Epithelial cell of proximal tubule (primary cell): Measurements from ENCODE around the gene ASIC1. TPM values are rescaled to one million over a fixed set of nuclear protein-coding genes. Genes with fewer than 3 reads are reported as not detected.

ENCODE experiments used
- DNase-seq: peaks from one replicate; pipeline ENCODE4 v3.0.0-alpha.2; 2011; ENCODE audit warnings: low read depth
- H3K4me3 ChIP-seq: 2 replicates; pipeline ENCODE4 v1.5.1; 2011; ENCODE audit warnings: low read depth, mild to moderate bottlenecking, low read length
- CTCF ChIP-seq: conservative IDR thresholded peaks from 2 replicates; pipeline ENCODE4 v1.5.1; 2012; ENCODE audit warnings: low read depth, mild to moderate bottlenecking, low read length
- total RNA-seq: library from RNA; depleted of rRNA; stranded (reverse); fragments of >200 nt; gene quantifications from 2 replicates; pipeline ENCODE4 v1.2.3, GENCODE V29; 2015

ASIC1 gene
- 1.4 and 4.0 TPM in 2 replicates for total RNA-seq

- H3K4me3 ChIP-seq = peak within 1 kb of the TSS; percentile 55
- DNase-seq = no peak
Measured at GRCh38 chr12:50057000-50057841, at the start of gene ASIC1. Gene ASIC1, plus strand, starts transcription at chr12:50057596. Its CDS starts 1,171 bp downstream, at chr12:50058767.

GRCh38 chr12:50013361-50014147 lies 43.8 kb upstream of the ASIC1 start:
- no peak for DNase-seq
- no peak overlapping the region for H3K4me3 ChIP-seq
- no peak for TF ChIP-seq CTCF

More at GRCh38 chr12:50057000-50057841, at the start of gene ASIC1:
- peak; percentile 3 for TF ChIP-seq CTCF

GRCh38 chr12:50014342-50014741 lies 43.1 kb upstream of the ASIC1 start:
- TF ChIP-seq CTCF = no peak
- no peak for DNase-seq

GRCh38 chr12:50016501-50017475 lies 40.6 kb upstream of the ASIC1 start:
- TF ChIP-seq CTCF = no peak
- peak; percentile 43 for DNase-seq
- peak overlapping the region; percentile 23 for H3K4me3 ChIP-seq

More at GRCh38 chr12:50014342-50014741, 43.1 kb upstream of the ASIC1 start:
- no peak overlapping the region for H3K4me3 ChIP-seq

GRCh38 chr12:50017641-50018040 lies 39.8 kb upstream of the ASIC1 start:
- no peak overlapping the region for H3K4me3 ChIP-seq
- TF ChIP-seq CTCF = no peak
- no peak for DNase-seq

GRCh38 chr12:50018154-50018553 lies 39.2 kb upstream of the ASIC1 start:
- H3K4me3 ChIP-seq = no peak overlapping the region

More at GRCh38 chr12:50018154-50018553, 39.2 kb upstream of the ASIC1 start:
- DNase-seq = no peak
- TF ChIP-seq CTCF = no peak
